ENCODE results near the gene PLCB3.

GRCh38 chr11:64232182-64232966 is 19.0 kb upstream of the PLCB3 start:
- TF ChIP-seq CTCF (conservative IDR thresholded peaks at IDR 0.05 in 1 of 2, IDR thresholded peaks at IDR 0.05 in 1 of 2; ENCODE audit: extremely low read depth in 1 of 2, insufficient read depth in 1 of 2, low read depth in 1 of 2, low read length in 2 of 2) (no peak), EZH2 (IDR thresholded peaks at IDR 0.05; ENCODE audit: borderline replicate concordance, low read length) (no peak)

Measured in mammary epithelial cell (primary cell).